Fibroblast of gingiva (primary cell): ENCODE measurements around the gene ASNSD1.

ENCODE experiments used
- DNase-seq: peaks from one replicate; pipeline ENCODE4 v3.0.0-alpha.2; 2011; ENCODE audit warnings: low read depth

ASNSD1 gene

DNA sequence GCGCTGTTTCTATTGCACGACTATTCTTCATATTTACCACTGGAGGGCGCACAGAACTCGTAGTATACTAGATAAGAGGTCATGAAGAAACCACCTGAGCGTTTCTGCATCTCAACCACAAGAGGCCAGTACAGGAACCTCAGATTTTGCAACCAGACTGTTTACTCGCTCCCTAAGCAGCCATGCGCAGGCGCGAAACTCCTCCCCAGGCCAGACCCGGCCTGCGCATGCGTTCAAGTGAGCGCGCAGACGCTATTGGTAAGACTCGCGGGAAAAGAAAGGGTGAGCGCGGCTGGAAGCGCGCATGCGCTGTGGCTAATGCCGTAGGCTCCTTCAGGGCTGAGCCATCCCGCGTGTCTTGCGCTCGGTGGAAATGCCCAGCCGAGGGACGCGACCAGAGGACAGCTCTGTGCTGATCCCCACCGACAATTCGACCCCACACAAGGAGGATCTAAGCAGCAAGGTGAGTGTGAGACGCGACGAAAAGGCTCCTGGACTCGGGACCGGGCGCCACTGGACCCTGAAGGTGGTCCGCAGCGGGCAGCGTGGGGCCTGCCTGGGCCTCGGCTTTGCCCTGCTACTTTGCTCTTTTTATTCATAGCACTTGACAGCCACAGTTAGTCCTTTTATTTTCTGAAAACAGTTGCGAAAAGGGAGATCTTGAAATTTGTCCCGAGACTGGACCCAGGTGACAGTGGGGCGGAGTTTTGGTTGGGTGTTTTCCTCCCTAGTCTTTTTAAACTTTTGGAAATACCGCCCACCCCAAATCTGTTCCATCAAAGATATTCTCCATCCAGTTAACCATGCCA, at the start of gene ASNSD1:
TSS of gene ASNSD1 (plus strand) at position 312 of the 809 bp plus-strand sequence. CDS start 4,674 bp downstream, outside the sequence.
- peak; percentile 99 for DNase-seq

DNA sequence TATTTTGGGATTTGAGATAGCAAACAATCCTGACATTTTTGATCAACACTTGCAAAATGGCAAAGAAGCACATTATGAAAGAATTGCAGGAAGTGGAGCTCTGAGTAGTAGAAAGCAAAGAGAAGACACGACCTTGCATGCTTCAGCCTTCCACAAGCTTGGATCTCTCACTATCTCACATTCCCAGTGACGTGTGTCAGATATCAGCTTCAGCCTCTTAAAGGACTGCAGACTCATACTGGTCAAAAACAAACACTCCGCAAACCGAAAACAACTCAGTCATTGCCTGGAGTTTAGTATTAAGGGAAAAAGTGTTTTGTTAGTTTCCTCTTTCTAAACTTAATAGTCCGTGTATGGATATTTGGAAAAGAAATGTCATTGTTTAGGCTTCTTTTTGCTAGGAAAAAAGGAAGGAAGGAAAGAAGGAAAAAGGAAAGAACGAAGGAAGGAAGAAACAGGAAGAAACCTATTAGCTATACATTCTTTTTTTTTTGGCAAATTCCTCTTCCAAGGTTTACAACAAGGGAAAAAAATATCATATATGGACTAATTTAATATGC, 48.1 kb upstream of the ASNSD1 start:
- peak; percentile 69 for DNase-seq

GRCh38 chr2:189613650-189614420, 47.4 kb upstream of the ASNSD1 start:
- DNase-seq: peak; percentile 27

DNA sequence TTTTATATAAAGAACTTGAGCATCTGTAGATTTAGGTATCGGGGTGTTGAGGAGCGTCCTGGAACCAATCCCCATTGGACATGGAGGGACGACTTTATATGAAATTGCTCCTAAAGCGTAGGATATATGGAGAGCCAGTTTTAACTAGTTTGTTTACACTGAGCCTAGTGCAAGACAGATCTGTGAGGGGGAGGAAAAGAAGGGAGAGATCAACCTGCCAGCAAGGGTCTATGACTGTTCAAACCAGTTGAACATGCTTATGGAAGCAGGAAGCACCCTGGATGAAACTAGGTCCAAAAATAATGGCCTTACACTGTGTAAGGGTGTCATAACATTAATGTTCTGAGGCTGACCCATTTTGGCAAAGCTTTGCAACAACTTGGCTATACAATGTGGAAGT, 46.7 kb upstream of the ASNSD1 start:
- DNase-seq: no peak

DNA sequence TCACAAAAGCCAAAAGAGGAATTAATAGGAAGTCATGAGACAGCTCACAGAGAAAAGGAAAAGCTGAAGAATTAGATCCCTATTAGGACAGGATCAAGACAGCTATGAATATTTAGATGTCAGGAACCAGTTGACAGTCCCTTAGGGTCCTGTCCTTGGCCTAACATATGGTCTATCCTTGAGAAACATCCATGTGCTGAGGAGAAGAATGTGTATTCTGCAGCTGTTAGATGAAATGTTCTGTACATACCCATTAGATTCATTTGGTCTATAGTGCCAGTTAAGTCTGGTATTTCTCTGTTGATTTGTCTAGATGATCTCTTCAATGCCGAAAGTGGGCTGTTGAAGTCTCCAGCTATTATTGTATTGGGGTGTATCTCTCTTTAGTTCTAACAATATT, 43.1 kb upstream of the ASNSD1 start:
- DNase-seq: no peak

GRCh38 chr2:189621781-189622180, 39.5 kb upstream of the ASNSD1 start:
- DNase-seq: no peak

DNA sequence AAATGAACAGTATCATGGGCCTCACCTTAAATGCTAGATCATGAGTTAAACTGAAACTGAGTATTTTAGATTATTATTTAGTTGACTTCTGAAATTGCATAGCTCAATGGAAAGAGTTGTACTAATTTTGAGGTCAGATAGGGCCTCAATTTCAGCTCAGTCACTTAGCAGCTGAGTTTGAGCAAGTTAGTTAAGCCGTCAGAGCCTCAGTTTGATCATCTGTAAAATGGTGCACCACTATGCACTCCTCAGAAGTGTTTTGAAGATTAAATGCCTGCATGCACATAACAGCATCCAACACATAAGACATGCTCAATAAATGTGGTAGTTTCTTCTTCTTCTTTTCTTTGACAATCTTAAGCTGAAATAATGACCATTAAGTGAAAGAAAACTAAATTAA, 38.2 kb upstream of the ASNSD1 start:
- DNase-seq: no peak

GRCh38 chr2:189624648-189625355, 36.5 kb upstream of the ASNSD1 start:
- no peak for DNase-seq

DNA sequence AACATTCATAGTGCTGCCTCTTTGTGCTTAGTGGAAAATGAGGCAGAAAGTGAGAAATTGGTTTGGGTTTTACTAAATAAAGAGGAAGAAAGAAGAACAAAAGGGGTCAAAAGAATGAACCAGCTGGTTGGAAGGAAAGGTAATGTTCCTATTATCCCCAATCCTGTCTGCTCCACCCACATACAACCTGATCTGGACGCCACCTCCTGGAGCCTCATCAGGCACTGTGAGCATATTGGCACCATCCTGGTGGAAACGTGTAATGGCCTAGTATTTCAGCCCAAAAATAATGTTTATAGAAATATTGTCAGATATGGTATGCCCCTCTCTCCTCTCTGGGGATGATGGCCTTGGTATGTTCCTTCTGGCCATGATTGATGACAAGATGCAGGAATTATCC, 35.6 kb upstream of the ASNSD1 start:
- no peak for DNase-seq

GRCh38 chr2:189627789-189628188, 33.5 kb upstream of the ASNSD1 start:
- DNase-seq: no peak

GRCh38 chr2:189628817-189629530, 32.3 kb upstream of the ASNSD1 start:
- DNase-seq: no peak

DNA sequence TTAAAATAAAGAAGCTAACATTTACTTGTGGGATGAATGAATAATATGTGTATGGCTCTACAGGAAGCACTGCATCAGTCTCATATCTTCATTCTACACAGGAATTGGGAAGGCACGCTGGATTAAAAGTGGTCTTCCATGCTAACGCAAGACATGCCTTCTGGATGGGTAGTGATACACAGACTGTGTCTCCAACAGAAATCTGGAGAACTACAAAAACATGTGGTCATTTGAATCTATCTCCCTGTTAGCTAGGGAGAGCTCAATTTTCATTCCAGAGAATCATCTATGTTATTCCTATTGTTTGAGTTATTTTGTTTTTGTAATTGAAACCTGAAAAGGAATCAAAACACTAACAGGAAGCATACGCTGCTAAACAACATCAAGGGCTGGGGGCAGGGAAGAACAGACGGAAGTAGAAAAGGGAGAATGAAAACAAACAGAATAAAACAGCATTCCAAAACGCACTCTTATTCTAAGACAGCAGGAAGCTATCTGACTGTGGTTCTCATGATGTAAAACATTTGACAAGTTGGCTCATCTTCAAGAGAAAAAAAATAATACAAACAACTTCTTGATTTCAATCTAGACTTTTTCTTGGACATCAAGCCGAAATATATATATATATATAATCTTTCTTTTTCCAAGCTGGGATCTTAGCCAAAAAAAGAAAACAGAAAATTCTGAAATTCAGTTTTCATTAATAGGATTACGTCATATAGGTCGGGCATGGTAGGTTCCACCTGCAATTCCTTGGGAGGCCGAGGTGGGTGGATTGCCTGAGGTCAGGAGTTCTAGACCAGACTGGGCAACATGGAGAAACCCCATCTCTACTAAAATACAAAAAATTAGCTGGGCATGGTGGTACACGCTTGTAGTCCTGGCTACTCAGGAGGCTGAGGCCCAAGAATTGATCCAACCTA, 31.5 kb upstream of the ASNSD1 start:
- peak; percentile 18 for DNase-seq

GRCh38 chr2:189631849-189632248, 29.4 kb upstream of the ASNSD1 start:
- DNase-seq: no peak

DNA sequence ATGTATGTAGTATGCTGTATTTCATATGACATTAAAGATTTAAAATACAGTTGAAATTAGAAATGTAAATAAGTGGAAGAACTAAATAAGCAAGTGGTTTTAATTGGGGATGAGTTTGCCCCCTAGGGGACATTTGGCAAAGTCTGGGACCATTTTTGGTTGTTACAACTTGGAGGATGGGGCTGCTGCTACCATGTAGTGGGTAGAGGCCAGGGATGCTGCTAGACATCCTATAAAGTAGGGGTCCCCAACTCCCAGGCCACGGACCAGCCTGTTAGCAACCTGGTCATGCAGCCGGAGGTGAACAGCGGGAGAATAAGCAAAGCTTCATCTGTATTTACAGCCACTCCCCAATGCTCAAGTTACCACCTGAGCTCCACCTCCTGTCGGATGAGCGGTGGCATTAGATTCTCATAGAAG, 27.9 kb upstream of the ASNSD1 start:
- DNase-seq: peak; percentile 16

- DNase-seq: no peak
These were observed 25.9 kb upstream of the ASNSD1 start for GRCh38 chr2:189635353-189635752.

- no peak for DNase-seq
These were observed 22.8 kb upstream of the ASNSD1 start for GRCh38 chr2:189638301-189639006.

- DNase-seq: no peak
These were observed 22.2 kb upstream of the ASNSD1 start for GRCh38 chr2:189639007-189639609.

DNA sequence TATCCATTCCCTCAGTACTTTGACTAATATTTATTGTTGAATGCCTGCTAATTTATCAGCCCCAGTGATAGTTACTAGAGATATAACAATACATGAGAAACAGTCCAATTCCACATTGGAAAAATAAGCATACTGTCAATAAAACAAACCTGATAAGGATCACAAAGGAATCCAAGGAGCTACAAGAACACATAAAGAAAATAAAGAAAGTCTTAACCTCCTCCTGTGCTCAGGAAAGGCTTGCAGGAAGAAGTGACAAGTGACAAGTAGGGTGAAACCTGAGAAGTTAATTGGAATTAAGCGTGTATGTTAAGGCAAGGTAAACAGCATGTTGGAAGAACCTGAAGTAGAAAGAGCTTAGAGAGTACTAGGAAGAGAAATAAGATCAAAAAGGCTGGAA, 20.3 kb upstream of the ASNSD1 start:
- DNase-seq: no peak

DNA sequence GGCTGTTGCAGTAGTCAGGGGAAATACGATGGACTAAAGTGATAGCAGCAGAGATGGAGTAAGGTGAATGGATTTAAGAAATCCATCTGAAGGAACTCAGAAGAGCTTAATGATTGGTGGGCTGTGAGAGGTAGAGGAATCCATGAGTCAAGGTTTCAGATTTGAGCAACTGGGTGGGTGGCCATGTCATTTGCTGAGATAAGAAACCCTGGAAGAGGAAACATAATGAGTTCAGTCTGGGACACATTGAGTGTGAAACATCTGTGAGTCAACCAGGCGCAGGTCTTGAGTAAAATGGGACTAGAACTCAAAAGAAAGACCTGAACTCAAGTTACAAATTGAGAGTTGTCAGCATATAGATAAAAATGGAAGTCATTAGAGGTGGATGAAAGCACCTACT, 19.7 kb upstream of the ASNSD1 start:
- DNase-seq: no peak

- no peak for DNase-seq
These were observed 14.7 kb upstream of the ASNSD1 start for GRCh38 chr2:189646521-189646920.
